GM19043 (cell line): ENCODE results near the gene HMGXB4.
"Not testable (repeated sequence)": the region's sequence is repeated elsewhere in the genome, so short reads cannot be mapped to it uniquely, and the experiment has no call there.

Experiments
- ATAC-seq: cut with Tn5 transposase; IDR thresholded peaks from one replicate; pipeline ENCODE4 v1.9.1; 2021; ENCODE audit warnings: low read depth; ENCODE audit not compliant: unreplicated experiment

Gene HMGXB4

DNA sequence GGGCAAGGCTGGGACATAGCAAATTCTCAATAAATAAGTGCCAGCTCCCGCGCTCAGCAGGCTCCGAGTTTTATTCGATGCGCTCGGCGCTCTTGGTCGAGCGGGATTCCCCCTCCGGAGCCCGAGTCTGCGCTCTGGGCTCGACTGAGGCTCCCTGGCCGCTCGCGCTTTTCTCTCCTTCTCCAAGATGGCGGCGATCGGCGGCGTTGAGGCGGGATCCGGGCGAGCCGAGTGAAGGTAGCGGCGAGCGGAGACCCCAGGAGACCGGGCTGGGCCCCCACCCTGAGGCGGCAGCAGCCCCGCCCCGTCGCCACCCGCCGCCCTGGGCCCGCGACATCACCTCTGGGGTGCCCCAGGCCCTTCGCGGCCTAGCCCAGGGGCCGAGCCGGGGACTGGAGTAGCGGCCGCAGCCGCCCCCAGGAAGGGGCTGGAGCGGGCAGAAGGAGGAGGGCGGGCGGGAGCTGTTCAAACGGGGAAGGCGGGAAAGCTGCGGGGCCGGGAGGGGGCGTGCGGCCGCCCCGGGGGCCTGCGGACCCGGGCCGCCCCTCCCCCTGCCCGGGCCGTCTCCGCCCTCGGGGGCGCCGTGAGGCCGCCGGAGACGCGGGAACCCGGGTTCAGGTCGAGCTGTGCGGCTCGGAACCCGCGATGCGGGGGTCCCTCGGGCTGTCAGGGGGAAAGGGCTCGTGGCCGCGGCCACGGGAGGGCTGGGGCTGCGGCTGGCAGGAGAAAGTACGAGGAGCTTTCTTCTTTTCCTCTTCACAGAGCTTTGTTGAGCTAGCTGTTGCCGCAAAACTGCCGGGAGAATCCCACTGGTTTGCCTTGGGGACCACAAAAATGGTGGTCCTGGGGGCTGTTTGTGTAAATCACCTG is at the start of gene HMGXB4:
Gene HMGXB4 (plus strand): TSS at position 173 of the 870 bp plus-strand sequence. CDS start 4,898 bp downstream, outside the sequence.
- peak; percentile 75 for ATAC-seq

DNA sequence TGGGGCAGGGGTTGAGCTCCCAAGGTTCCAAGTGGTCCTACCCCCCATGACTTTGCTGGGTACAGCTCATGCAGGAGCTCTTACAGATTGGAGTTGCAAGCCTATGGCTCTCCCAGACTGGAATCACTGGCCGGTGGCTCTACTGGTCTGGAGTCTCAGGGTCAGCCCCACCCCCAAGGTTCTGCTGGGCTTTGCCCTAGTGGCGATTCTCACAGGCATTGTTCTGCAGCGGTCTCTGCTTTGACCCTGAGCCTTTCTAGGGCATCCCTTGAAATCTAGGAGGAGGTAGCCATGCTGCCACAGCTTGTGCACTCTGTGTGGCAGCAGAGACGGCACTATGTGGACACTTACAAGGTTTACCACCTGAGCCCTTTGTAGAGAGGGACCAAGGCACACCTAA is 49.3 kb upstream of the HMGXB4 start:
- no peak for ATAC-seq

- no peak for ATAC-seq
Measured at GRCh38 chr22:35209203-35209602, 48.1 kb upstream of the HMGXB4 start.

DNA sequence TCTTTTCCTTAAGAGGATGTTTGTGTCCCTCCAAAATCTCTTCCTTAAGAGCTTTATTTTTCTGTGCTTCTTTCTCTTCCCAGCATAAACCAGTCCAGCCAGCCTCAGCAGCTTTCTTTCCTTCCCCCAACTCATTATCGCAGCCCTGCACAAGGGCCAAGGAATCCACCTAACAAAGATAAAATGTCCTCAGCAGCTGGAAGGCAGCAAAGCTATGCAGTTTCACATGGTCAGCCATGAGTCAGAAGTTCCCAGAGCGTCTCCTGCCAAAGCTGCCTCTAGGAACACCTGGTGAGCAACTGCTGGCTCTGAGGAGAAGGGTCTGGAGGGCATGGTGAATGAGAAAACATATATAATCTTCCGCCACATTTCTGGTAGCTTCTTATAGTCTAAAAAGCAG is 45.3 kb upstream of the HMGXB4 start:
- ATAC-seq, result no peak

DNA sequence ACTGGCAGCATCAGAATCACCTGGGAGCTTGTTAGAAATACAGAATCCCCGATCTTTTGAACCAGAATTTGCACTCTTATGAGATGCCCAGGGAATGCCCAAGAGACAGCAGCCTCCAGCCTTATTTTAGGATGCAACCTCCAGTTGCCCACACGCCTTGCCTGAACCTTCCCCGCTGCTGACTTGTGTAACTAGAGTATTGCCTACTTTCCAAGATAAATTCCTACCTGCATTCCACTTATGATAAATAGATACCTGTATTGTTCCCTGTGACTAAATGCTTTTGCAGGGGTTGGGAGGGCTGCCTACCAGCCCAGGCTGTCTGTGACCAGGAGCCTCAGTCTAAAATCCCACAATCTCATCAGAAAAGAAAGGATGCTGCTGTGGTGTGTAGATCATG is 44.3 kb upstream of the HMGXB4 start:
- ATAC-seq, result no peak

DNA sequence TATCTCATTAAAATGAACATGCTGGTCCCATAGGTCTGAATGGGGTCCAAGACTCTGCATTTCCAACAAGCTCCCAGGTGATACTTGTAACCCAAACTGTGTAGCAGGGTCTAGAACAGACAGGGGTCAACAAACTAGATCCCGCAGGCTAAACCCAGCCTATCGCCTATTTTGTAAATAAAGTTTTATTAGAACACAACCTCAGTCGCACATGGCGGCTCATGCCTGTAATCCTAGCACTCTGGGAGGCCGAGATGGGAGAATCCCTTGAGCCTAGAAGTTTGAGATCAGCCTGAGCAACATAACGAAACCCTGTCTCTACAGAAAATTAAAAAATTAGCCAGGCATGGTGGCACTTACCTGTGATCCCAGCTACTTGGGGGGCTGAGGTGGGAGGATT is 42.3 kb upstream of the HMGXB4 start:
- ATAC-seq, result no peak

- ATAC-seq, result no peak
Measured at GRCh38 chr22:35215993-35216392, 41.3 kb upstream of the HMGXB4 start.

DNA sequence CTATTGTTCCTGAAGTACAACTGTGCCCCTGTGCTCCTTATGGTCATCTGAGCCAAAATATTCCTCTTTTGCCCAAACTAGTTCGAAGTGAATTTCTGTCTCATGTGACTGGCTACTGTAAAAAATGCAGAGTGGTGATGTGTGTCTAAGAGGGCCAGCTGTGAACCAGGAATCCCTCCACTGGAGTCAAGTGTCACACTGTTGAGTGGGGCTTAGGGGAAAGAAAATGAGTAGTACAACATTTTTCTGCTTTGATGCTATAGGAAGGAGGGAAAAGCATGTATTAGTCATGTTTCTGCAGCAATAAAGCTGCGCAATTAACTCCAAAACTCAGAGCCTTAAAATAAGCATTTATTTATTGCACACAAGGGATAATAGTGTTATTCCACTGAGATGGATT is 39.8 kb upstream of the HMGXB4 start:
- no peak for ATAC-seq

- ATAC-seq, result no peak
Measured at GRCh38 chr22:35218079-35218478, 39.2 kb upstream of the HMGXB4 start.

GRCh38 chr22:35219012-35219411 is 38.3 kb upstream of the HMGXB4 start:
- ATAC-seq, result no peak

DNA sequence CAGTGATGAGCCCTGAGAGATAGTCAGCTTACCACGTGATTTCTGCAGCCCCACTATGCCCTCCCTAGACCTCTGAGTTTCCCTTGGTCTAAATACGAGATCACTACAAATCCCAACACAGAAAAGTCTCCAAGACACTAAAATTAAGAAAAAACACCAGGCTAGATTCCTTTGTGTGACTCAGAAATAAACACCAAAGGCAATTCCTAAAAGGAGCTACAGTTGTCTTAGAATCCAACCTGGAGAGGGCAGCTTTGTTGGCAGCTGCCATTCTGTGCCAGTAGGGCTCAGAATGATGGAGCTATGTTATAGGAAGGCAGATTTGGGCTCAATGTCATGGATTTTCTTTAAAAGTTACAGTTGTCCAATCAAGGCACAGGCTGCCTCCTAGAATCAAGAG is 37.1 kb upstream of the HMGXB4 start:
- no peak for ATAC-seq

DNA sequence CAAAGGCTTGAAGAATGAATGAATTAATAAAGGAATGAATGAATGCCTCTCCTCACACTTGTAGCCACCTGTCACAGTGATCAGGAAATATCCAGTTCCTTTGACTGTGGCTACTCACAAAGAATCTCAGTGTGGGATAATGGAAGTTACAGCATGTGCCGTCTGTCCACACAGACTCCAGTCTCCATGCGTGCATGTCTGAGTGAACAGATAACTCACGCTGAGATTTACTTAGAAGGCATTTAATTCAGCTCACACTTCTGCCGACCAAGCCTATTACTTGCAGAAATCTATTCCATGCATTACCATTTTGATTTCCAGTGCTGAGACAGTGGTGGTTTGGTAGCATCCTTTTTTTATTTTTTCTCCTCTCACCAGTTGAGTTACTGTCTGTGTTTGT is 32.3 kb upstream of the HMGXB4 start:
- no peak for ATAC-seq

DNA sequence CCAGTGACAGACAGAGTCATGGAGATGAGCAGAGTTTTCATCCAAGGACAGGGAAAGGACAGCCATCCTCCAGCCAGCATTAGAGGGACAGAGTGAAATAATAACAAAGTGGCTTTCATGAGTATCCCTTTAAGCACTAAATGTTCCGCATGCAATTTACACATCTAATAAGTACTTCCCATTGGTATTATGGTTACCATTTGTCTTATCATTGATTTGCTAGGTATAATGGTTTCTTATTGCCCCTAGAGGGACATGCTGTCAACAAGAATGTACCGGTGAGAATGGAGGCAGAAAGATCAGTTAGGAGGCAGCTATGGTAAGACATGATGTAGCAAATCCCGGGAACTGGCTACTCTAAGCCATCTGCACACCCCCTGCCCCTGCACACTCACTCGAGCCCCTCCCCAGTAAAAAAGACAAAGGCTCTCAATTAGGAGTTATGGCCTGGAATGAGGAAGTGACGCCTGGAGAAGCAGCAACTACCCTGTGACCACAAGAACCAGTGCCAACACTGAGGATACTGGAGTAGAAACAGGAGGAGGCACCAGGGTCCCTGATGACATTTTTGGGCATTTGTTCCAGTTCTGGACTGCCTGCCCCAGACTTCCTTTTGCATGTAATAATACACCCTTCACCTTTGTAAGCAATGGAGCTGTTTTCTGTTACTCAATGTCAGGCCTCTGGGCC is 30.2 kb upstream of the HMGXB4 start:
- no peak for ATAC-seq

- ATAC-seq, result no peak
Measured at GRCh38 chr22:35229865-35230264, 27.4 kb upstream of the HMGXB4 start.

GRCh38 chr22:35230417-35230816 is 26.9 kb upstream of the HMGXB4 start:
- ATAC-seq, result no peak

DNA sequence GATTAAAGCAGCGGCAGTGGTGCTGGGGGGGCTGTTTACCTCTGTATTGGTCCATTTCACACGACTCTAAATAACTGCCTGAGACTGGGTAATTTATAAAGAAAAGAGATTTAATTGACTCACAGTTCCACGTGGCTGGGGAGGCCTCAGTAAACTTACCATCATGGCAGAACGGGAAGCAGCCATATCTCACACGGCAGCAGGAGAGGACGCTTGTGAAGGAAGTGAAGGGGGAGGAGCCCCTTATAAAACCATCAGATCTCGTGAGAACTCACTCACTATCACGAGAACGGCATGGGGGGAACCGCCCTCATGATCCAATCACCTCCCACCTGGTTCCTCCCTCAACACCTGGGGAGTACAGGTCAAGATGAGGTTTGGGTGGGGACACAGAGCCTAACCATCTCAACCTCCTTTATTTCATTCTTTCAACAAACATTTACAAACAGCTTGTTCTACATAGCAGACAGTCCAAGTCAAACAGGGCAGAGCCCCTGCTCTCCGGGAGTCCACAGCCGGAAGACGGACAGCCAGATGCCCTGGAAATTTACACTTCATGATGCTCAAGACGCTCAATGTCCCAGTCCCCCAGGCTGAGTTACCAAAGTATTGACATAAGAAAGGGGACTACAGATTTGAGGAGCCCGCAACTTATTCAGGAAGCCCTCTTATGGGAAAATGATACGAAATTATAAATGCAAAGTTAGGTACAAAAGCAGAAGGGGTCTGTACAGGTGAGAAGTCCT is 26.3 kb upstream of the HMGXB4 start:
- no peak for ATAC-seq

- no peak for ATAC-seq
Measured at GRCh38 chr22:35231585-35232084, 25.7 kb upstream of the HMGXB4 start.

DNA sequence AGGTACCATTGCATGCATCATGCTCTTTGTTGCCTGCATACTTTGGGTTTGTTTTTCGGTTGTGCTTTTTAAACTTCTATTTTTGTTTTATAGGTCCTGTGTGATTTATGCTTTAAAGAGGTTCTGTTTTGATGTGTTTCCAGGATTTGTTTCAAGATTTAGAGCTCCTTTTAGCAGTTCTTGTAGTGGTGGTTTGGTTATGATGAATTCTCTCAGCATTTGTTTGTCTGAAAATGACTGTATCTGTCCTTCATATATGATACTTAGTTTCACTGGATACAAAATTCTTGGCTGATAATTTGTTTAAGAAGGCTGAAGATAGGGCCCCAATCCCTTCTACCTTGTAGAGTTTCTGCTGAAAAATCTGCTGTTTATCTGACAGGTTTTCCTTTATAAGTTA is 18.5 kb upstream of the HMGXB4 start:
- not testable (repeated sequence) for ATAC-seq

GRCh38 chr22:35244507-35244906 is 12.8 kb upstream of the HMGXB4 start:
- not testable (repeated sequence) for ATAC-seq

DNA sequence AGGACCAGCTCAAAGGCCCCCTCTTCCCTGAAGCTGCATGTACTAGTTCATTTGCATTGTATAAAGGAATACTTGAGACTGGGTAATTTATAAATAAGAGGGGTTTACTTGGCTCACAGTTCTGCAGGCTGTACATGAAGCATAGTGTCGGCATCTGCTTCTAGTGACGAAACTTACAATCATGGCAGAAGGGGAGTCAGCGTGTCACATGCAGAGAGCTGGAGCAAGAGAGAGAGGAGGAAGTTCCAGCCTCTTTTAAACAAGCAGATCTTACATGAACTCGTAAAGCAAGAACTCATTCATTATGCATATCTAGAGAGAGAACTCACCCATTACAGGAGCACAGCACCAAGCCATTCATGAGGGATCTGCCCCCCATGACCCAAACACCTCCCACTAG is 7.1 kb upstream of the HMGXB4 start:
- no peak for ATAC-seq

DNA sequence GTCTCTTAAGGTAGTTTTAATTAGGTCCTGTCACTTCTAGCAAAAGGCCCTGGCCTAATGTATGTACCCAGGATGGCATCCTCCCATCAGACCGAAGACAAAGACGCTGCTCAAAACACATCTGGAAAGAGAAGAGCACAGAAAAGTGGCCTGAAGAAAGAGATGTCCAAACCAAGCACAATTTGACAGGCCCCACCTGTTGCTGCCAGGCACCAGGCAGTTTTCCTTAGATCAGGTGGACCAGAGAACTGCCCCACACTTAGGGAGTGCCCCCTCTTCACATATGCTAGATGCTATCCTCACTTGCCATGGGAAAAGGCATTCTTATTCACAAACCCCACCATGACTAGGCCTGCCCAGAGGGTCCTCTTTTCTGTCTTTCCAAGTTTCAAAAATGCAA is 3.3 kb upstream of the HMGXB4 start:
- no peak for ATAC-seq
